ENCODE measurements around the gene ASAP2.

GRCh38 chr2:9158786-9159779 is 47.5 kb upstream of the ASAP2 start:
- TF ChIP-seq CTCF (IDR thresholded peaks at IDR 0.05; ENCODE audit: insufficient read depth, low read length) = no peak
- TF ChIP-seq SPI1 (IDR thresholded peaks at IDR 0.05; ENCODE audit: borderline replicate concordance, low read depth) = no peak
- no peak for TF ChIP-seq POLR2AphosphoS5 (IDR thresholded peaks at IDR 0.05; ENCODE audit: low read depth)
- no peak for TF ChIP-seq GABPA (IDR thresholded peaks at IDR 0.05; ENCODE audit: low read depth)
